NCI-H1105 treated with DMSO at 0.1 percent for 48 hours (cell line): ENCODE results near the gene NCOA5.

ENCODE experiments used
- DNase-seq: peaks from one replicate; lab custom pipeline; 2025; lab: John Stamatoyannopoulos, UW

NCOA5 gene

DNA sequence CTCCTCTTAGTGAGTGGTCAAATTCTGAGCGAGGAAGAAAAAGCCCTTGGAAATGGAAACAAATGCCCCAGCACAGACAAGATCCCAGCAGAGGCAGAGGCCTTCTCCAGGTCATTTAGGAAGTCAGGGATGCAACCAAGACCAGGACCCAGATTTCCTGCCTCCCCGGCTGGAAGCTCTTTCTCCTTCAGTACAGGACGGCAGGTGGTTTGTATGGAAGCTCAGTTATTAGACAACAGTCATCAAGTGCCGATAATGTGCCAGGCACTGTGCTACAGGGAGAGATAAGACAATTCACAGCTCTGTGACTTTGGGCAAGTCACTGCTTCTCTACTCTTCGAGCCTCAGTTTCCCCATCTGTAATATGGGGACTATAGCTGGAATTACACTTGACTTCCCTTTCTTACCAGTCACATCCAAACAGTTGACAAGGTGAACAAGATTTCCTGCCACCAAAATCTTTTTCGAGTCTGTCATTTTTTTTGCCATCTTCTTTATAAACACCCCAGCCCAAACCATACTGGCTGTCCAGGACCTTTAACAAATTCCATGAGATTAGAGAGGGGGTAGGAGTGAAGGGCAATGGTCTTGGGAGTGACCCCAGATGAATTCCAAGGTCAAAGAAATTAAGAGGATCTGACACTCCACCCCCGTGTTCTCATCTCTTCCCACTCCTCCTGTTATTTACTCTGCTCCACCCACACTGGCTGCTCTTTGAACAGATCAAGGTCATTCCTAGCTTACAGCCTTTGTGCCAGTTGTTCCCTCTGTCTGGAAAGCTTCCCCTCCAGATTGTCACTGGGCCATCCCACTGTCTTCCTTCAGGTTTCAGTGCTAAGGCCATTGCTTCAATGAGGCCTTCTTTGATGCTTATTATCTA lies 75.0 kb downstream of the NCOA5 start:
- DNase-seq = no peak

DNA sequence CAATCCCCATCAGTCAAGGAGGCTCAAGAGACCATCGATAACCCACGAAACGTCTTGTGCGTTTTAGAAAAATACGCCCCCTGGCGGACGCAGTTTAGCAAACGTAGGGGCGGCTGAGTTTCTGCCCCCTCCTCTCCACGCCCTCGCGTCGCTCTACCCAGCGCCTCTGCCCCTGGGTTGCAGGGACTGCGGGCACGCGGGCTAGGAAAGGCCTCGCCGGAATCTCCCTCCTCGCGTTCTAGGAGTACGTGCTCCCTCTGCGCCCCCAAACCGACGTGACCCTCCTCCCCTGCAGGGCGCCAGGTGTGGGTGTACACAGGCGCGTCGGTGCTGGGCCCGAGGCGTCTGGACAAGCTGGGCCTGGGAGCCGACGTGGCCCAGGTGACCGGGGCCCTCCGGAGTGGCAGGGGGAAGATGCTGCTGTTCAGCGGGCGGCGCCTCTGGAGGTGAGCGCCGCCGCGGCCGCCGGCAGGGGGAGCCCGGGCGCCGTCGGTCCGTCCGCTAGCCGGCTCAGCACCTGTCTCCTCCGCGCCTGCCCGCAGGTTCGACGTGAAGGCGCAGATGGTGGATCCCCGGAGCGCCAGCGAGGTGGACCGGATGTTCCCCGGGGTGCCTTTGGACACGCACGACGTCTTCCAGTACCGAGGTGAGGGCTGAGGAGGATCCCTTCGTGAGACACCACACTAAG lies 75.8 kb downstream of the NCOA5 start:
- peak; percentile 88 for DNase-seq

- no peak for DNase-seq
Observed at GRCh38 chr20:46013322-46013828, 76.4 kb downstream of the NCOA5 start.

GRCh38 chr20:46012921-46013320 lies 76.8 kb downstream of the NCOA5 start:
- DNase-seq = no peak

DNA sequence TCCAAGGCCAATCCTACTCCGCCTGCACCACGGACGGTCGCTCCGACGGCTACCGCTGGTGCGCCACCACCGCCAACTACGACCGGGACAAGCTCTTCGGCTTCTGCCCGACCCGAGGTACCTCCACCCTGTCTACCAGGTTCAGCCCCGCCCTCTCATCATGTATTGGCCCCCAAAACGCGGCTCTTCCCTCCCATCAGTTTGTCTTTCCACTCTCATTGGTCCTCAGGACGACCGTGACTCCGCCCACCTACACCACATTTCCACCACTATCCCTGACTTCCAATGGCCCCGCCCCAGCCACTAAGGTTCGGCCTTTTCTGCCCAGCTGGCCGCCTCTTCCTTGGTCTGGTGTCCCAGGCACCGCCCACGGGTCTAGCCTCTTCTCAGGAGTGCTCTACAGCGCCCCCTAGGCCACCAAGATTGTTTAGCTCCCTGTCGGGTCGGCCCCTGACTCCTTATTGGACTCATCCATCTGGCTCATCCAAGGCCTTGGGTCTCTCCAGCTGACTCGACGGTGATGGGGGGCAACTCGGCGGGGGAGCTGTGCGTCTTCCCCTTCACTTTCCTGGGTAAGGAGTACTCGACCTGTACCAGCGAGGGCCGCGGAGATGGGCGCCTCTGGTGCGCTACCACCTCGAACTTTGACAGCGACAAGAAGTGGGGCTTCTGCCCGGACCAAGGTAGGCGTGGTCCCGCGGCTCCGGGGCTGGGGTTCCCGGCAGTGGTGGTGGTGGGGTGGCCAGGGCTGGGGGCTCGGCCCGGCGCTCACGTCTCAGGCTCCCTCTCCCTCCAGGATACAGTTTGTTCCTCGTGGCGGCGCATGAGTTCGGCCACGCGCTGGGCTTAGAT lies 77.9 kb downstream of the NCOA5 start:
- DNase-seq = no peak
